ENCODE measurements around the gene UBAC1.
"Not testable (repeated sequence)": the region's sequence is repeated elsewhere in the genome, so short reads cannot be mapped to it uniquely, and the experiment has no call there.

The UBAC1 gene

GRCh38 chr9:135921749-135922310 lies 39.3 kb downstream of the UBAC1 start:
- no peaks in the 10 kb centered on the region for H3K27me3 ChIP-seq (replicated peaks; ENCODE audit: control insufficient read depth, insufficient read depth, low read length)
- no peak for TF ChIP-seq CTCF (IDR thresholded peaks at IDR 0.05; ENCODE audit: insufficient read depth, low read length, poor library complexity, severe bottlenecking)
- no peaks in the 10 kb centered on the region for H3K36me3 ChIP-seq (ENCODE audit: control insufficient read depth, insufficient read depth, low read length)
- no peak overlapping the region for H3K4me3 ChIP-seq (replicated peaks; ENCODE audit: low read depth, low read length)
- DNase-seq (ENCODE audit: extremely low read depth, insufficient read length): no peak

DNA sequence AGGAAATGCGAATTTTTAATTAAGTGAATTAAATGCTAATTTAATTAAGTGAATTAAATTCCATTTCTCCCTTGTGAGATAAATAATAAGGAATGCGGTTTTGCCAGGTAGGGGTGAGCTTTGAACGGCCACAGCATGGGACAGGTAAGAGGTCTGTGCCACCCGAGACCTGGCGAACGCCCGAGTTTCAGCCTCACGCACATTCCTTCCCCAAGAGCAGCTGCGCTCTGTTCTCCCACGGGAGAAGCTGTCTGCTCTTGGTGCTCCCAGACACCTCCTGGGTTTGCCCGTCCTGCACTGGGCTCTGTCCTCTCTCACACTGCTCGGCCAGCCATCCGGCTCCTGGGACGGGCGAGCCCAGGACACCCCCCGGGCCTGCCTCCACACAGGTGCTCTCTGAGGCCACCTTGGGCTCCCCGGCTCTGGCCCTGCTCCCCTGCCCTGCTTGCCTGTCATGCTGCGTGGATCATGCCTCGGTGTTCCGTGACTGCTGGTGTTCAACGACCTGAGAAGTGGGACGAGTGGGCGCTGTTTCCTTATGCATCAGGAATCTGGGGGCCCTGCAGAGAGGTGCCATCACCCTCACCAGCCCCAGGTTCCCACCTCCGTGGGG lies 40.1 kb downstream of the UBAC1 start:
- Histone ChIP-seq H3K4me3 (replicated peaks; ENCODE audit: low read depth, low read length) (no peak overlapping the region), H3K27me3 (replicated peaks; ENCODE audit: control insufficient read depth, insufficient read depth, low read length) (no peaks in the 10 kb centered on the region), H3K36me3 (ENCODE audit: control insufficient read depth, insufficient read depth, low read length) (no peaks in the 10 kb centered on the region)
- TF ChIP-seq CTCF (IDR thresholded peaks at IDR 0.05; ENCODE audit: insufficient read depth, low read length, poor library complexity, severe bottlenecking): no peak
- no peak for DNase-seq (ENCODE audit: extremely low read depth, insufficient read length)

GRCh38 chr9:135920256-135920930 lies 40.8 kb downstream of the UBAC1 start:
- no peaks in the 10 kb centered on the region for H3K27me3 ChIP-seq (replicated peaks; ENCODE audit: control insufficient read depth, insufficient read depth, low read length)
- no peaks in the 10 kb centered on the region; the same call in 1 of the 2 replicates for H3K36me3 ChIP-seq (ENCODE audit: control insufficient read depth, insufficient read depth, low read length)
- no peak for TF ChIP-seq CTCF (IDR thresholded peaks at IDR 0.05; ENCODE audit: insufficient read depth, low read length, poor library complexity, severe bottlenecking)

GRCh38 chr9:135919318-135919890 lies 41.8 kb downstream of the UBAC1 start:
- Histone ChIP-seq H3K27me3 (replicated peaks; ENCODE audit: control insufficient read depth, insufficient read depth, low read length) (no peaks in the 10 kb centered on the region), H3K36me3 (ENCODE audit: control insufficient read depth, insufficient read depth, low read length) (peaks cover 7% of the 10 kb centered on the region), H3K4me3 (replicated peaks; ENCODE audit: low read depth, low read length) (no peak overlapping the region)
- no peak for TF ChIP-seq CTCF (IDR thresholded peaks at IDR 0.05; ENCODE audit: insufficient read depth, low read length, poor library complexity, severe bottlenecking)
- DNase-seq (ENCODE audit: extremely low read depth, insufficient read length): no peak

More at GRCh38 chr9:135920256-135920930, 40.8 kb downstream of the UBAC1 start:
- H3K4me3 ChIP-seq (replicated peaks; ENCODE audit: low read depth, low read length): no peak overlapping the region
- no peak for DNase-seq (ENCODE audit: extremely low read depth, insufficient read length)

- H3K36me3 ChIP-seq (ENCODE audit: control insufficient read depth, insufficient read depth, low read length): peaks cover 11% of the 10 kb centered on the region
- not testable (repeated sequence) for H3K4me3 ChIP-seq (replicated peaks; ENCODE audit: low read depth, low read length); H3K27me3 ChIP-seq (replicated peaks; ENCODE audit: control insufficient read depth, insufficient read depth, low read length); DNase-seq (ENCODE audit: extremely low read depth, insufficient read length)
Measured at GRCh38 chr9:135916227-135916626, 44.9 kb downstream of the UBAC1 start.

GRCh38 chr9:135914921-135915320 lies 46.3 kb downstream of the UBAC1 start:
- no peak overlapping the region for H3K4me3 ChIP-seq (replicated peaks; ENCODE audit: low read depth, low read length)
- H3K36me3 ChIP-seq (ENCODE audit: control insufficient read depth, insufficient read depth, low read length): peaks cover 13% of the 10 kb centered on the region
- TF ChIP-seq CTCF (IDR thresholded peaks at IDR 0.05; ENCODE audit: insufficient read depth, low read length, poor library complexity, severe bottlenecking): no peak
- no peak for DNase-seq (ENCODE audit: extremely low read depth, insufficient read length)
- H3K27me3 ChIP-seq (replicated peaks; ENCODE audit: control insufficient read depth, insufficient read depth, low read length): no peaks in the 10 kb centered on the region

DNA sequence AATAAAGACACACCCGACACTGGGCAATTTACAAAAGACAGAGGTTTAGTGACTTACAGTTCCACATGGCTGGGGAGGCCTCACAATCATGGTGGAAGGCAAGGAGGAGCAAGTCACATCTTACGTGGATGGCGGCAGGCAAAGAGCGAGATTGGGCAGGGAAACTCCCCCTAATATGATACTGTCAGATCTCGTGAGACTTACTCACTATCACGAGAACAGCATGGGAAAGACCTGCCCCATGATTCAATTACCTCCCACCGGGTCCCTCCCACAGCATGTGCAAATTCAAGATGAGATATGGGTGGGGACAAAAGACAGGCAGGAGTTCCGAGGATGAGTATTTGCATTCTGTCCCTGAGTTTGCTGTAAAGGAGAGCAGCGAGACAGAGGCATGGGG lies 49.9 kb downstream of the UBAC1 start:
- DNase-seq (ENCODE audit: extremely low read depth, insufficient read length); H3K27me3 ChIP-seq (replicated peaks; ENCODE audit: control insufficient read depth, insufficient read depth, low read length); H3K4me3 ChIP-seq (replicated peaks; ENCODE audit: low read depth, low read length): not testable (repeated sequence)
- H3K36me3 ChIP-seq (ENCODE audit: control insufficient read depth, insufficient read depth, low read length): peaks cover 13% of the 10 kb centered on the region

All from GM06990 (cell line).